ENCODE data around the gene RNF217.
"Not testable (repeated sequence)": the region's sequence is repeated elsewhere in the genome, so short reads cannot be mapped to it uniquely, and the experiment has no call there.

Gene RNF217, protein sequence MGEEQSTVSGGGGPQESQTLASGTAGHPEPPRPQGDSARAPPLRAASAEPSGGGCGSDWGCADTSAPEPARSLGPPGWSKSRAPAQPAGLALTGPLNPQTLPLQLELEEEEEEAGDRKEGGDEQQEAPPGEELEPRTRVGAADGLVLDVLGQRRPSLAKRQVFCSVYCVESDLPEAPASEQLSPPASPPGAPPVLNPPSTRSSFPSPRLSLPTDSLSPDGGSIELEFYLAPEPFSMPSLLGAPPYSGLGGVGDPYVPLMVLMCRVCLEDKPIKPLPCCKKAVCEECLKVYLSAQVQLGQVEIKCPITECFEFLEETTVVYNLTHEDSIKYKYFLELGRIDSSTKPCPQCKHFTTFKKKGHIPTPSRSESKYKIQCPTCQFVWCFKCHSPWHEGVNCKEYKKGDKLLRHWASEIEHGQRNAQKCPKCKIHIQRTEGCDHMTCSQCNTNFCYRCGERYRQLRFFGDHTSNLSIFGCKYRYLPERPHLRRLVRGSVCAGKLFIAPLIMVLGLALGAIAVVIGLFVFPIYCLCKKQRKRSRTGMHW

DNA sequence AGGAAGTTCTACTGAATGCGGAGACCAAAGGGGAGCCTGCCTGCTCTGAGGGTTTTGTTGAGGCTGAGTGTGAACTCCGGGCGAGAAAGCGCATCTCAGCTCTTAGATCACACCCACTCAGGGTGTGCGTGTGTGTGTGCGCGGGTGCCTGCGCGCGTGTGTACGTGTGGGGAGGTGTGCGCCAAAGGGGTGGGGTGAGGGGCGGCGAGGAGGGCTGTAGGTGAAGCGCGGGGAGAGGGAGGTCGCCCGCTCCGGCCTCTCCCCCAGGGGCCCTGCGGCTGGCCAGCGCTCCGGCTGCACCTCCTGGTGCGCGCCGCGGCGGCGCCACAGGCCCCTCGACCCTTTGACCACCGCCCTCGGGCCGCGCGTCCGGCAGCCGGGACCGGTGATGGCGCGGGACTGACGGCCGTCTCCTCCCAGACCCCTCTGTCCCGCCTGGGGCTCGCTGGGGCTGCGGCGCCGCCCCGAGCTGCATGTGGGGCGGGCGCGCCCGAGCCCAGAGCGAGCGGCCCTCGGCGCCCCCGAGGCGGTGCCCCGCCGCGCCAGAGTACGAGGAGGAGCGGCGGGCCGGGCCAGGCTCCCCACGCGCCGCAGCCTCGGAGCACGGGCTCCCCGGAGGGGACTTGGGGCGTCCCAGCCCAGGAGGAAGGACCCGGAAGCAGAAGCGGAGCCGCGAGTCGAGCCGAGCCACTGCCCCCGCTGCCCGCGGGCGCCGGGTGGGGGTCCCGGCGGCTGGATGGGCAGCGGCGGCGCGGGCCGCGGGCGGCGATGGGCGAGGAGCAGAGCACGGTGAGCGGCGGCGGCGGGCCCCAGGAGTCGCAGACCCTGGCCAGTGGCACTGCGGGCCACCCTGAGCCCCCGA is at the start of gene RNF217:
RNF217 (plus strand) TSS at position 661 of the 862 bp plus-strand sequence; CDS start at position 769, 108 bp downstream.
- TF ChIP-seq, protein P1, sequence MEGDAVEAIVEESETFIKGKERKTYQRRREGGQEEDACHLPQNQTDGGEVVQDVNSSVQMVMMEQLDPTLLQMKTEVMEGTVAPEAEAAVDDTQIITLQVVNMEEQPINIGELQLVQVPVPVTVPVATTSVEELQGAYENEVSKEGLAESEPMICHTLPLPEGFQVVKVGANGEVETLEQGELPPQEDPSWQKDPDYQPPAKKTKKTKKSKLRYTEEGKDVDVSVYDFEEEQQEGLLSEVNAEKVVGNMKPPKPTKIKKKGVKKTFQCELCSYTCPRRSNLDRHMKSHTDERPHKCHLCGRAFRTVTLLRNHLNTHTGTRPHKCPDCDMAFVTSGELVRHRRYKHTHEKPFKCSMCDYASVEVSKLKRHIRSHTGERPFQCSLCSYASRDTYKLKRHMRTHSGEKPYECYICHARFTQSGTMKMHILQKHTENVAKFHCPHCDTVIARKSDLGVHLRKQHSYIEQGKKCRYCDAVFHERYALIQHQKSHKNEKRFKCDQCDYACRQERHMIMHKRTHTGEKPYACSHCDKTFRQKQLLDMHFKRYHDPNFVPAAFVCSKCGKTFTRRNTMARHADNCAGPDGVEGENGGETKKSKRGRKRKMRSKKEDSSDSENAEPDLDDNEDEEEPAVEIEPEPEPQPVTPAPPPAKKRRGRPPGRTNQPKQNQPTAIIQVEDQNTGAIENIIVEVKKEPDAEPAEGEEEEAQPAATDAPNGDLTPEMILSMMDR (conservative IDR thresholded peaks at IDR 0.05; ENCODE audit: low read depth, low read length): no peak
- Histone ChIP-seq H3K79me2 (ENCODE audit: insufficient read depth, low read depth) (no peaks in the 10 kb centered on the region), H3K27ac (no peak within 1 kb of the TSS), H3K4me3 (IDR thresholded peaks at IDR 0.05; ENCODE audit: insufficient read depth, low read depth, low read length) (no peak within 1 kb of the TSS), H3K4me1 (ENCODE audit: low read depth, poor library complexity, severe bottlenecking) (peaks cover 24% of the 10 kb centered on the region), H2AFZ (ENCODE audit: low read depth) (peak within 1 kb of the TSS; percentile 81), H4K20me1 (ENCODE audit: insufficient read depth) (no peaks in the 10 kb centered on the region), H3K9ac (peak within 1 kb of the TSS; percentile 56; the same call in 1 of the 2 replicates), H3K36me3 (ENCODE audit: insufficient read depth) (no peaks in the 10 kb centered on the region), H3K4me2 (peak within 1 kb of the TSS; percentile 60; the same call in 1 of the 2 replicates), H3K27me3 (ENCODE audit: insufficient read depth, low read depth) (no peaks in the 10 kb centered on the region)

DNA sequence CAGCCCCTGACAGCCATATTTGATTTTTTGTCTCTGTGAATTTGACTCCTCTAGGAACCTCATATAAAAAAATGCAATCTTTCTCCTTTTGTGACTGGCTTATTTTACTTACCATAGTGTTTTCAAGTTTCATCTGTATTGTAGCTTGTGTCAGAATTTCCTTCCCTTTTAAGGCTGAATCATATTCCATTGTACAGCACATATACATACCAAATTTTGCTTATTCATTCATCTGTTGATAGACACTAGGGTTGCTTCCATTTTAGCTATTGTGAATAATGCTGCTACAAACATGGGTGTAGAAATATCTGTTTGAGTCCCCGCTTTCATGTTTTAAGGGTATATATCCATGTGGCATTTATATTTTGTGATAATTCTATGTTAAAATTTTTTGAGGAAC is 49.2 kb upstream of the RNF217 start:
- H2AFZ ChIP-seq (ENCODE audit: low read depth): no peak overlapping the region
- no peaks in the 10 kb centered on the region for H3K27me3 ChIP-seq (ENCODE audit: insufficient read depth, low read depth)

DNA sequence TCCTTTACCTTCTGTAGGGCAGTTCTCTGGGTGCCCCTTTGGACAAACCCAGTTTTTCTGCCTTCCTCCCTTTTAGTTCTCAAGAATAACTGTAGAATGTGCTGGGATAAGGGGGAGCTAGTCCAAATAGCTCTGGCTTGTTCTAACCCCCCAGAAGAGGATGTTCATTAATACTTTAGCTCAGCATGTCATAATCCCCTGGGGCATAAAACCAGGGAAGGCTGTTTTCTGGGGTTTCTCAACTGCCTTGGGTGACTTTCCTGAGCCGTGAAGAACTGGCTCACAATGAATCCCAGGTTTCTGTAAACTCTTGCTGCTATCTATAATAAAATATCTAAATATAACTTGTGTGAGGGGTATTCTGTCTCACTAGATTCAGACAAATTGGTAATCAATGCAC is 44.5 kb upstream of the RNF217 start:
- H3K27me3 ChIP-seq (ENCODE audit: insufficient read depth, low read depth): no peaks in the 10 kb centered on the region
- H4K20me1 ChIP-seq (ENCODE audit: insufficient read depth): no peaks in the 10 kb centered on the region
- H3K4me2 ChIP-seq: no peak overlapping the region
- no peak overlapping the region for H3K9ac ChIP-seq
- TF ChIP-seq, protein P1 (conservative IDR thresholded peaks at IDR 0.05; ENCODE audit: low read depth, low read length): no peak
- no peaks in the 10 kb centered on the region for H3K4me1 ChIP-seq (ENCODE audit: low read depth, poor library complexity, severe bottlenecking)
- no peak overlapping the region for H3K27ac ChIP-seq
- H3K36me3 ChIP-seq (ENCODE audit: insufficient read depth): no peaks in the 10 kb centered on the region
- H3K79me2 ChIP-seq (ENCODE audit: insufficient read depth, low read depth): no peaks in the 10 kb centered on the region
- no peak overlapping the region for H3K4me3 ChIP-seq (IDR thresholded peaks at IDR 0.05; ENCODE audit: insufficient read depth, low read depth, low read length)
- H2AFZ ChIP-seq (ENCODE audit: low read depth): no peak overlapping the region

More for the DNA sequence above, 49.2 kb upstream of the RNF217 start:
- H3K79me2 ChIP-seq (ENCODE audit: insufficient read depth, low read depth): no peaks in the 10 kb centered on the region
- H4K20me1 ChIP-seq (ENCODE audit: insufficient read depth): no peaks in the 10 kb centered on the region
- no peaks in the 10 kb centered on the region for H3K4me1 ChIP-seq (ENCODE audit: low read depth, poor library complexity, severe bottlenecking)
- TF ChIP-seq, protein P1 (conservative IDR thresholded peaks at IDR 0.05; ENCODE audit: low read depth, low read length): no peak
- H3K36me3 ChIP-seq (ENCODE audit: insufficient read depth): no peaks in the 10 kb centered on the region
- H3K27ac ChIP-seq: no peak overlapping the region
- no peak overlapping the region for H3K9ac ChIP-seq
- H3K4me2 ChIP-seq: no peak overlapping the region
- H3K4me3 ChIP-seq (IDR thresholded peaks at IDR 0.05; ENCODE audit: insufficient read depth, low read depth, low read length): no peak overlapping the region

DNA sequence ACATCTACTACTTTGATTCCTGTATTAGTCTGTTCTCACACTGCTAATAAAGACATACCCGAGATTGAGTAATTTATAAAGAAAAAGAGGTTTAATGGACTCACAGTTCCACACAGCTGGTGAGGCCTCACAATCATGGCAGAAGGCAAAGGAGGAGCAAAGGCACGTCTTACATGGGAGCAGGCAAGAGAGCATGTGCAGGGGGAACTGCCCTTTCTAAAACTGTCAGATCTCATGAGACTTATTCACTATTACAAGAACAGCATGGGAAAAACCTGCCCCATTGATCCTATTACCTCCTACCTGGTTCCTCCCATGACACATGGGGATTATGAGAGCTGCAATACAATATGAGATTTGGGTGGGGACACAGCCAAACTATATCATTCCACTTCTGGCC is 42.5 kb upstream of the RNF217 start:
- not testable (repeated sequence) for H3K36me3 ChIP-seq (ENCODE audit: insufficient read depth); H4K20me1 ChIP-seq (ENCODE audit: insufficient read depth); H3K9ac ChIP-seq; H3K4me2 ChIP-seq; H3K79me2 ChIP-seq (ENCODE audit: insufficient read depth, low read depth); H3K27me3 ChIP-seq (ENCODE audit: insufficient read depth, low read depth); H2AFZ ChIP-seq (ENCODE audit: low read depth); H3K4me1 ChIP-seq (ENCODE audit: low read depth, poor library complexity, severe bottlenecking); H3K4me3 ChIP-seq (IDR thresholded peaks at IDR 0.05; ENCODE audit: insufficient read depth, low read depth, low read length); H3K27ac ChIP-seq

Data from KMS-11 (cell line).